Central memory CD8-positive, alpha-beta T cell (primary cell): ENCODE measurements around the gene GRM4.
"Not testable (repeated sequence)": the region's sequence is repeated elsewhere in the genome, so short reads cannot be mapped to it uniquely, and the experiment has no call there.

Source experiments
- ATAC-seq: fragments of 150-1000 bp; cut with Tn5 transposase; replicated peaks from 2 replicates; pipeline ENCODE4 v1.10.0; 2022; ENCODE audit warnings: mild to moderate bottlenecking, moderate FRiP score, moderate number of reproducible peaks; ENCODE audit not compliant: poor library complexity, severe bottlenecking; ENCODE audit errors: extremely low read depth
- DNase-seq, 2 donors: peaks; one replicate each; pipeline ENCODE4 v3.0.0; 2021; ENCODE audit warnings: low spot score in 2 of 2
- H3K27ac Mint-ChIP-seq: one replicate; pipeline ENCODE4 v1.8.0; 2022; ENCODE audit warnings: low read depth, mild to moderate bottlenecking, moderate library complexity, mixed read lengths
- H3K27me3 Mint-ChIP-seq: one replicate; pipeline ENCODE4 v1.8.0; 2022; ENCODE audit warnings: mixed read lengths
- H3K36me3 Mint-ChIP-seq: one replicate; pipeline ENCODE4 v1.8.0; 2022; ENCODE audit warnings: mild to moderate bottlenecking, moderate library complexity, mixed read lengths; ENCODE audit not compliant: insufficient read depth
- H3K4me1 Mint-ChIP-seq: one replicate; pipeline ENCODE4 v1.8.0; 2022; ENCODE audit warnings: mixed read lengths
- H3K4me3 Mint-ChIP-seq: one replicate; pipeline ENCODE4 v1.8.0; 2022; ENCODE audit warnings: mild to moderate bottlenecking, moderate library complexity, mixed read lengths
- H3K9me3 Mint-ChIP-seq: one replicate; pipeline ENCODE4 v1.8.0; 2022; ENCODE audit warnings: mixed read lengths

The GRM4 gene

GRCh38 chr6:34043359-34043758, 102.5 kb downstream of the GRM4 start:
- Mint-ChIP-seq H3K4me3 (no peak overlapping the region), H3K4me1 (peaks cover 18% of the 10 kb centered on the region), H3K9me3 (no peaks in the 10 kb centered on the region), H3K27ac (no peak overlapping the region), H3K27me3 (no peaks in the 10 kb centered on the region), H3K36me3 (peaks cover 1% of the 10 kb centered on the region)
- DNase-seq: no peak
- ATAC-seq: no peak

DNA sequence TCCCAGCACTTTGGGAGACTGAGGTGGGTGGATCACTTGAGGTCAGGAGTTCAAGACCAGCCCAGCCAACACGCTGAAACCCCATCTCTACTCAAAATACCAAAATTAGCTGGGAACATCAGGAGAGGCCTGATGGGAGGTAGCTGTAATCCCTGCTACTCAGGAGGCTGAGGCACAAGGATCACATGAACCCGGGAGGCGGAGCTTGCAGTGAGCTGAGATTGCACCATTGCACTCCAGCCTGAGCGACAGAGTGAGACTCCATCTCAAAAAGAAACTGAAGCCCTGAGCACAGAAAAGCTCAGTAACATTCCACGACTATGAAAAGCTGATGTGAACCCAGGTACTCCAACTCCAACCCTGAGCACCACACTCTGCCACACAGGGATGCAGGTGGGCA, 103.9 kb downstream of the GRM4 start:
- H3K9me3 Mint-ChIP-seq, ATAC-seq, H3K4me3 Mint-ChIP-seq, DNase-seq, H3K27me3 Mint-ChIP-seq, H3K36me3 Mint-ChIP-seq, H3K27ac Mint-ChIP-seq: not testable (repeated sequence)
- peaks cover 18% of the 10 kb centered on the region for H3K4me1 Mint-ChIP-seq

GRCh38 chr6:34041385-34041784, 104.5 kb downstream of the GRM4 start:
- Mint-ChIP-seq H3K4me3 (no peak overlapping the region), H3K27me3 (no peaks in the 10 kb centered on the region), H3K27ac (no peak overlapping the region), H3K36me3 (no peaks in the 10 kb centered on the region), H3K9me3 (no peaks in the 10 kb centered on the region), H3K4me1 (peaks cover 18% of the 10 kb centered on the region)
- DNase-seq (no peak), ATAC-seq (no peak)

GRCh38 chr6:34039943-34040342, 105.9 kb downstream of the GRM4 start:
- no peaks in the 10 kb centered on the region for H3K9me3 Mint-ChIP-seq
- no peak overlapping the region for H3K27ac Mint-ChIP-seq
- H3K27me3 Mint-ChIP-seq: peaks cover 7% of the 10 kb centered on the region
- no peak for ATAC-seq
- peaks cover 9% of the 10 kb centered on the region for H3K4me1 Mint-ChIP-seq
- H3K36me3 Mint-ChIP-seq: no peaks in the 10 kb centered on the region
- H3K4me3 Mint-ChIP-seq: no peak overlapping the region
- no peak for DNase-seq

DNA sequence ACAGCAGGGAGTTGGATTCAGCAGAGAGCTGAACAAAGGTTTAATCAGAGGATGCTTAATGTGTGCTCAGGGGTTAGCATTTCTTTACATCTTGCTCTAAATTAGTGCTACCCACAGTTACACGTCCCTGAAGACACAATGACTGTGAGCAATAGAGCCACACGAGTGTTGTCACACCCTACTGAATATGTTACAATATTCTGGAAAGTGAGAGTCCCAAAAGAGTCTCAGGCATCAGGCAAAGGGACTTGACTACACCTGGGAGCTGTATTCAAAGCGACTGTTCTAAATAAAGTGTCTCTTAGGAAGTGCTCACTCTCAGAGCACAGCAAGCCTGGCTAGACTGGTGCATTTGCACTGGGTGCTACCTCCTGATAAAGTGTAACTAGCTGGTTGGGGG, 108.7 kb downstream of the GRM4 start:
- Mint-ChIP-seq H3K27me3 (peaks cover 19% of the 10 kb centered on the region), H3K9me3 (no peaks in the 10 kb centered on the region), H3K4me1 (no peaks in the 10 kb centered on the region), H3K4me3 (no peak overlapping the region), H3K36me3 (no peaks in the 10 kb centered on the region), H3K27ac (no peak overlapping the region)
- no peak for DNase-seq
- ATAC-seq: no peak

DNA sequence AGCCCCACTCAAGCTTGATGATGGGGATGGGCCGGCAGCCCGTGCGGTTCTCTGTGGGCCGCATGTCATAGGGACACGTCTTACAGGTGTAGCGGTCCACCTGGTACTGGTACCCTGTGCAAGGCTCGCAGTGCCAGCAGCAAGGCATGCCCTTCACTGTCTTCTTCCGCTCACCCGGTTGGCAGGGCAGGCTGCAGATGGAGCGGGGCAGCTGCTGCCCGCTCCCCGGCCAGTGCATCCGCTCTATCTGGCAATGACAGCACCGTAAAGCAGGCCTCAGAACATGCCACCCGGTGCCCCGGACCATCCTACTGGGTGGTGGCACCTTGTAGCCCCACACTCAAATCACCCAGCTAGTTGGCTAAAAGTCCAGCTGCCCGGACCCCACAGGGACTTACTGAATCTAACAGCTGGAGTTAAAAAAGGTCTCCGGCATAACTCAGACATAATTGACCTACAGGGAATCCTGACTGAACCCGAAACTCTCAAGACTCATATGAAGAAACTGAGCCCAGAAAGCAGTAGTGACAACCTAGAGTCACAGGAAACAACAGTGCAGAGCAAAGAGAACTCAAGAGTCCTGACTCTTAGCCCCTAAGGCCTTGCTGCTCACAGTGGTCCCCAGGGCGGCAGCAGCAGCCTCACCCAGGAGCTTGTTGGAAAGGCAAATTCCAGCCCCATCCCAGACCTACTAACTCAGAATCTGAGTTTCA, 109.4 kb downstream of the GRM4 start:
- Mint-ChIP-seq H3K27me3 (peaks cover 19% of the 10 kb centered on the region), H3K27ac (no peak overlapping the region), H3K36me3 (no peaks in the 10 kb centered on the region), H3K4me3 (no peak overlapping the region), H3K9me3 (no peaks in the 10 kb centered on the region), H3K4me1 (no peaks in the 10 kb centered on the region)
- ATAC-seq (no peak), DNase-seq (no peak)

GRCh38 chr6:34035704-34036356, 110.1 kb downstream of the GRM4 start:
- Mint-ChIP-seq H3K9me3 (no peaks in the 10 kb centered on the region), H3K27me3 (peaks cover 19% of the 10 kb centered on the region), H3K27ac (no peak overlapping the region), H3K4me1 (no peaks in the 10 kb centered on the region), H3K4me3 (no peak overlapping the region), H3K36me3 (no peaks in the 10 kb centered on the region)
- ATAC-seq: no peak
- DNase-seq: no peak

GRCh38 chr6:34035161-34035560, 110.7 kb downstream of the GRM4 start:
- H3K4me3 Mint-ChIP-seq: no peak overlapping the region
- H3K9me3 Mint-ChIP-seq: no peaks in the 10 kb centered on the region
- H3K4me1 Mint-ChIP-seq: no peaks in the 10 kb centered on the region
- no peak overlapping the region for H3K27ac Mint-ChIP-seq
- DNase-seq (no peak), ATAC-seq (no peak)
- peaks cover 19% of the 10 kb centered on the region for H3K27me3 Mint-ChIP-seq
- H3K36me3 Mint-ChIP-seq: no peaks in the 10 kb centered on the region

- Mint-ChIP-seq H3K4me3 (no peak overlapping the region), H3K4me1 (no peaks in the 10 kb centered on the region), H3K27ac (no peak overlapping the region), H3K27me3 (peaks cover 19% of the 10 kb centered on the region), H3K36me3 (peaks cover 3% of the 10 kb centered on the region), H3K9me3 (no peaks in the 10 kb centered on the region)
- DNase-seq (no peak), ATAC-seq (no peak)
These were observed 113.0 kb downstream of the GRM4 start for GRCh38 chr6:34032856-34033255.

- ATAC-seq (no peak), DNase-seq (no peak)
- Mint-ChIP-seq H3K9me3 (no peaks in the 10 kb centered on the region), H3K36me3 (peaks cover 3% of the 10 kb centered on the region), H3K27ac (no peak overlapping the region), H3K4me3 (no peak overlapping the region), H3K27me3 (peaks cover 19% of the 10 kb centered on the region), H3K4me1 (no peaks in the 10 kb centered on the region)
These were observed 114.1 kb downstream of the GRM4 start for GRCh38 chr6:34031625-34032383.

- no peak for ATAC-seq
- Mint-ChIP-seq H3K4me1 (no peaks in the 10 kb centered on the region), H3K27me3 (peaks cover 19% of the 10 kb centered on the region), H3K4me3 (no peak overlapping the region), H3K9me3 (no peaks in the 10 kb centered on the region), H3K36me3 (peaks cover 3% of the 10 kb centered on the region), H3K27ac (no peak overlapping the region)
- DNase-seq: no peak
These were observed 114.9 kb downstream of the GRM4 start for GRCh38 chr6:34030831-34031624.

- no peaks in the 10 kb centered on the region for H3K4me1 Mint-ChIP-seq
- H3K27ac Mint-ChIP-seq: no peak overlapping the region
- DNase-seq: no peak
- H3K4me3 Mint-ChIP-seq: no peak overlapping the region
- no peak for ATAC-seq
- no peaks in the 10 kb centered on the region for H3K9me3 Mint-ChIP-seq
- H3K27me3 Mint-ChIP-seq: peaks cover 9% of the 10 kb centered on the region
- peaks cover 3% of the 10 kb centered on the region for H3K36me3 Mint-ChIP-seq
These were observed 116.2 kb downstream of the GRM4 start for GRCh38 chr6:34029489-34030280.
